Measurements from ENCODE around the gene CYBC1.

DNA sequence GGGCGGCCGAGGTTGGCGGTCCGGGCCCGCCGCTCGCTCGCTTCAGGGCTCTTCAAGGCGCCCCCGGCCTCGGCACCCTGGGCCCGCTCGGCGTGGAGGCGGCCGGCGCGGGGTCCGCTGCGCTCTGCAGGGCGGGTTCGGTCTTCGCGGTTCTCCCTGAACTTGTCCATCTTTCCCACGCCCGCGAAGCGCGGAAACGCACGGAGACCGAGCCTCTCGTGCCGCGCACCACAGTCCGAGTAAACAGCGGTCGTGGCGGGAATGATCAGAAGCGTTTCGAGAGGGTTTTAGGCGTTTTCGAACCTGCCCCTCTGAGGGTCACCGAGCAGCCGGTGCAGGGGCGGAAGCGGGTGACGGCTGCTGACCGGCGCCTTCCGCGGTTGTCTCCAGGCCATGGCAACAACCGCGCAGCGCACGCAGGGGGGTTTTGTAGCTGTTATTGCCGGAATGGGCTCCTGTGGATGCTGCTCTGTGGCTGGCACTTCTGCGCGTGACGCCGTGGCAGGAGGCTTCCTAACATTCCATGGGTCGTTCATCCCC lies 8.4 kb upstream of the CYBC1 start:
- TF ChIP-seq, protein P1, sequence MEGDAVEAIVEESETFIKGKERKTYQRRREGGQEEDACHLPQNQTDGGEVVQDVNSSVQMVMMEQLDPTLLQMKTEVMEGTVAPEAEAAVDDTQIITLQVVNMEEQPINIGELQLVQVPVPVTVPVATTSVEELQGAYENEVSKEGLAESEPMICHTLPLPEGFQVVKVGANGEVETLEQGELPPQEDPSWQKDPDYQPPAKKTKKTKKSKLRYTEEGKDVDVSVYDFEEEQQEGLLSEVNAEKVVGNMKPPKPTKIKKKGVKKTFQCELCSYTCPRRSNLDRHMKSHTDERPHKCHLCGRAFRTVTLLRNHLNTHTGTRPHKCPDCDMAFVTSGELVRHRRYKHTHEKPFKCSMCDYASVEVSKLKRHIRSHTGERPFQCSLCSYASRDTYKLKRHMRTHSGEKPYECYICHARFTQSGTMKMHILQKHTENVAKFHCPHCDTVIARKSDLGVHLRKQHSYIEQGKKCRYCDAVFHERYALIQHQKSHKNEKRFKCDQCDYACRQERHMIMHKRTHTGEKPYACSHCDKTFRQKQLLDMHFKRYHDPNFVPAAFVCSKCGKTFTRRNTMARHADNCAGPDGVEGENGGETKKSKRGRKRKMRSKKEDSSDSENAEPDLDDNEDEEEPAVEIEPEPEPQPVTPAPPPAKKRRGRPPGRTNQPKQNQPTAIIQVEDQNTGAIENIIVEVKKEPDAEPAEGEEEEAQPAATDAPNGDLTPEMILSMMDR (IDR thresholded peaks at IDR 0.05) = no peak
- TF ChIP-seq POLR2AphosphoS2 (conservative IDR thresholded peaks at IDR 0.05; ENCODE audit: low read length) (no peak), POLR2A (IDR thresholded peaks at IDR 0.05; ENCODE audit: low read length) (no peak), HDAC2 (IDR thresholded peaks at IDR 0.05) (no peak)
